Testis (tissue), 5 donors: ENCODE data around the gene LPO. TPM values are rescaled to one million over a fixed set of nuclear protein-coding genes. Genes with fewer than 3 reads are reported as not detected.

Experiments used
- DNase-seq: peaks from one replicate; pipeline ENCODE4 v3.0.0-alpha.2; 2019
- H3K27ac ChIP-seq, 2 donors: fragments of 200-600 bp; sonication (generic); one replicate each; pipeline ENCODE4 v1.5.1; 2019
- H3K27me3 ChIP-seq: fragments of 200-600 bp; sonication (generic); one replicate; pipeline ENCODE4 v1.5.1; 2019
- H3K36me3 ChIP-seq: fragments of 200-600 bp; sonication (generic); one replicate; pipeline ENCODE4 v1.5.1; 2017; ENCODE audit warnings: low read depth; ENCODE audit errors: missing control alignments
- H3K4me1 ChIP-seq: fragments of 200-600 bp; sonication (generic); one replicate; pipeline ENCODE4 v1.5.1; 2019
- H3K4me3 ChIP-seq, 2 donors: fragments of 200-600 bp; sonication (generic); one replicate each; pipeline ENCODE4 v1.5.1; 2017 to 2019
- H3K9me3 ChIP-seq: fragments of 200-600 bp; sonication (generic); one replicate; pipeline ENCODE4 v1.5.1; 2017
- CTCF ChIP-seq, 3 experiments: fragments of 450-650 bp in 2 of 3; fragments of 200-600 bp in 1 of 3; sonication (generic) in 1 of 3; IDR thresholded peaks; one replicate each; pipeline ENCODE4 v1.5.1; 2016 to 2019; ENCODE audit warnings: antibody characterized with exemption in 3 of 3, mild to moderate bottlenecking in 2 of 3, moderate library complexity in 1 of 3
- POLR2A ChIP-seq: fragments of 450-650 bp; IDR thresholded peaks from one replicate; pipeline ENCODE4 v1.6.1; 2017; ENCODE audit warnings: antibody characterized with exemption, mild to moderate bottlenecking, moderate library complexity
- WGBS, 2 donors: methylation state at CpG; one replicate each; pipeline ENCODE4 v1.1.5; 2018; 5-methylcytosine and 5-hydroxymethylcytosine counted together
- intact Hi-C: fragments of 100-400 bp; cut with DNase I; formaldehyde crosslinking; loops from one replicate; pipeline ENCODE4 v1.15.1; 2023; ENCODE audit warnings: low total_unique reads
- long read RNA-seq, 2 donors: transcript quantifications; one replicate each; lab custom pipeline, GENCODE V29; 2026
- polyA plus RNA-seq: library from polyadenylated mRNA; stranded (reverse); fragments of 350-450 nt; fragmentation: Illumina TruSeq; extraction: RNeasy Lipid Tissue Mini Kit (QIAGEN cat#74804); gene quantifications from one replicate; pipeline ENCODE4 v1.2.3, GENCODE V29; 2014; ENCODE audit warnings: low read depth, low replicate concordance; ENCODE audit not compliant: insufficient read depth
- total RNA-seq, 2 donors: library from RNA; depleted of rRNA; stranded (reverse); fragments of >200 nt; gene quantifications; one replicate each; pipeline ENCODE4 v1.2.3, GENCODE V29; 2016

Gene LPO
- 1 to 10 TPM; 1.8 to 2.0 TPM for total RNA-seq
- polyA plus RNA-seq, result 2.7 TPM
- long read RNA-seq, donor 1, result 0 reads
- long read RNA-seq, donor 2, result 0 reads

DNA sequence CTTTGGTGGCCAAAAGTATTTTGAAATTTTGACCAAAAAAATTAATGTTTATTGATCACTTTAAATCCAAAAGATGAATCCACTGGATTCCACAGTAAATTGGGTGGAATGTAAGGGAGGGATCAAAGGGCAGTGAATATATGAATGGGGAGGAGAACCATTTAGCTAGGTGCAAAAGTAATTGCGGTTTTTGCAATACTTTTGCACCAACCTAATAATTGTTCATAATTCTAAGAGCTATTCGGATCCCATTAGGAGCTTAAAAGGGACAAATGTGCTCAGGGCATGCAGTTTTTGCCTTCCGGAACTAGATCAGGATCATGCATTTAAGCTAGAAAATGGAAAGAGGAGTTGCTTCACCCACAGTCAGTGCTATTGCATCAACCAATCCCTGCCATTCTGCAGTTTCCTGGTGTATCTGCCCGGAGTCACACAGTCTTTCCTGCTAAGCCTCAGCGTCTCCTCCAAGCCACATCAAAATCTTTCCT is at the start of gene LPO:
Gene LPO (plus strand): TSS at position 438 of the 488 bp plus-strand sequence. CDS start 4,396 bp downstream, outside the sequence.
- no peaks in the 10 kb centered on the region for H3K27me3 ChIP-seq
- no peak within 1 kb of the TSS for H3K27ac ChIP-seq
- intact Hi-C loops, result no loop called here
- H3K9me3 ChIP-seq, result no peaks in the 10 kb centered on the region
- H3K4me3 ChIP-seq, result no peak within 1 kb of the TSS
- no peaks in the 10 kb centered on the region for H3K36me3 ChIP-seq
- DNase-seq, result no peak
- TF ChIP-seq CTCF (IDR thresholded peaks at IDR 0.05) (no peak), POLR2A (no peak)
- no peaks in the 10 kb centered on the region for H3K4me1 ChIP-seq
- 83 to 84% methylated on average over 5 of the region's 5 CpGs for whole genome bisulfite sequencing, 2 donors

GRCh38 chr17:58189436-58190146 is 48.8 kb upstream of the LPO start:
- TF ChIP-seq POLR2A (no peak), CTCF (IDR thresholded peaks at IDR 0.05) (no peak)
- DNase-seq, result no peak
- Histone ChIP-seq H3K9me3 (no peaks in the 10 kb centered on the region), H3K27ac (no peak overlapping the region), H3K27me3 (no peaks in the 10 kb centered on the region), H3K4me3 (no peak overlapping the region), H3K4me1 (no peaks in the 10 kb centered on the region), H3K36me3 (no peaks in the 10 kb centered on the region)
- WGBS, 2 donors, result 58 to 60% methylated on average over 6 to 11 of the region's 11 CpGs
- intact Hi-C loops, result no loop called here

- Histone ChIP-seq H3K36me3 (no peaks in the 10 kb centered on the region), H3K27ac (no peak overlapping the region), H3K4me1 (no peaks in the 10 kb centered on the region), H3K9me3 (no peaks in the 10 kb centered on the region), H3K27me3 (no peaks in the 10 kb centered on the region), H3K4me3 (no peak overlapping the region)
- no peak for DNase-seq
- TF ChIP-seq CTCF (IDR thresholded peaks at IDR 0.05), result no peak
- WGBS, 2 donors, result 36 to 41% methylated on average over 14 of the region's 14 CpGs
- intact Hi-C loops, result no loop called here
Observed at GRCh38 chr17:58191241-58191896, 47.0 kb upstream of the LPO start.

DNA sequence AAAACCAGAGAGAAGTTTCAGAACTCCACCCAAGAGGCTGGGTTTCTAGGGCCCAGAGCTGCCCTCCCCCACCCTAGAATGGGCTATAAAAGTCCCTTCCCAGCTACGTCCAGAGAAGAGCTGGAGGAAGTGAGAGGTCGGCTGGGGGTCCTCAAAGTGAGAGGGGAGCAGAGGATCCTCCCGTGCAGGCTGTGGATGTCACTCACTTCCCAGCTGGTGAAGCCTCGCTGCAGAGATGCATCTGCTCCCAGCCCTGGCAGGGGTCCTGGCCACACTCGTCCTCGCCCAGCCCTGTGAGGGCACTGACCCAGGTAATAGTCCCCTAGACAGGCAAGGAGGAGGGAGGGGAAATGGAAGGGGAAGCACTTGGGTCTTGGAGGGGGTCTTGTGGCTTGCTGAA is 45.8 kb upstream of the LPO start, which contains the start of gene EPX:
Gene EPX (plus strand): TSS at position 115 of the 400 bp plus-strand sequence. CDS start 121 bp downstream, at position 236.
- no peak within 1 kb of the TSS for H3K27ac ChIP-seq
- TF ChIP-seq POLR2A (no peak), CTCF (IDR thresholded peaks at IDR 0.05) (no peak)
- 41 to 53% methylated on average over 2 to 6 of the region's 6 CpGs for WGBS, 2 donors
- no peaks in the 10 kb centered on the region for H3K27me3 ChIP-seq
- intact Hi-C loops, result no loop called here
- no peaks in the 10 kb centered on the region for H3K9me3 ChIP-seq
- no peak within 1 kb of the TSS for H3K4me3 ChIP-seq
- H3K36me3 ChIP-seq, result no peaks in the 10 kb centered on the region
- H3K4me1 ChIP-seq, result no peaks in the 10 kb centered on the region
- DNase-seq, result no peak
